NCI-H1417 treated with DMSO at 0.1 percent for 48 hours (cell line): ENCODE data around the gene EXOC4.

Source experiments
- DNase-seq: peaks from one replicate; lab custom pipeline; 2025; lab: John Stamatoyannopoulos, UW

The EXOC4 gene

DNA sequence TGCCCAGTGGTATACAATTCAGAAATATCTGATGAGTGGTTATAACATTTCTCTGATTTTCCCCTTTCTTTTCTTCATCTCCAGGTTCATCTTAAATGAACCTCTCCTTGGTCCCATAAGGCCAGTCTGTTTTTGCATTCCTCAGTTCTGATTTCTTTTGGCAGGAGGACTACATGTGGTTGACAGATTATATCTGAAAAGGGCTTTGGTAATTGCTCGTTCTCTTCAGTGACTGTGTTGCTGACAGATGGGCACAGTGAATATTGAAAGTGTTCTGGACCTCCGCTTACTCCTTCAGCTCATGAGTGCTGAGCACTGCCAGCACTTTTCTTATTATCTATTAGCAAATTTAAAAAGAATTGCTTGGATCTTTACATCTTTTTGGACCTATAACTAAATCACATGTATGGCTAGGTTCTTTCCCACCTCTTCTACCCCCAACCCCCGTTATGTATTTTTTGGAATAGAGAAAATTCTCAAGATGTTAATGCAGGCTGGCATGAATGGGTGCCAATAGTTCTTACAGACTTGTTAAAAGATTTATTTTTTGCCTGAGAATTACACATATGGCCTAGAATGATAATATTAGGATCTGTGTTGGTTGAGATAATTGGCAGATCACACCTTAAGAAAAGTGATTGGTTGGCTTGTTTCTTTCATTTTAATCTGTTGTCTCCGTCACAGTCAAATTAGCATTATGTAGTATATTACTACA is 323.0 kb downstream of the EXOC4 start:
- DNase-seq, result no peak

DNA sequence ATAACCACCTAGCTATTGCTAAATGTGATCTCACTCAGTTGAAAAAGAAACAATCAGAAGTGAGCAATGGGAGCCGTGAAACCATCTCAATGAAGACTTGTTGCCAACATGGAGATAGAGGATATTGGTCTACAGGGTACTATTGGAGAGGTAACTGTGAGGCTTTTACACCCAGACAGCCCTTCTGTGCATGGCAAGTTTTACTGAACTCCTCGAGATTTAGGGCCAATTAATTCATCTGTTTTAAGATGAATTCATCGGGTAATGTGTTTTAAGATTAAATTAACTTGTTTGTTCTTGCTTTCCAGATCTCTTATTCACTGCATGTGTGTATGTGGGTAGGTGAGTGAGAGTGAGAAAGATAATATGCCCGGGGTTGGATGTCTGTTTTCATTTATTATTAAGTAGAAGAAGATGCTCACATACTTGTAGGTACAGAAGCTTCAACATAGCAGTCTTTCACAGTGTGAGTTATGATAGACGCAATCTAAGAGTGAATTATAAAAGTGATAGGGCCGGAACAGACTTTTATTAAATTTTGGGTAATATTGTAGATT is 323.8 kb downstream of the EXOC4 start:
- no peak for DNase-seq

DNA sequence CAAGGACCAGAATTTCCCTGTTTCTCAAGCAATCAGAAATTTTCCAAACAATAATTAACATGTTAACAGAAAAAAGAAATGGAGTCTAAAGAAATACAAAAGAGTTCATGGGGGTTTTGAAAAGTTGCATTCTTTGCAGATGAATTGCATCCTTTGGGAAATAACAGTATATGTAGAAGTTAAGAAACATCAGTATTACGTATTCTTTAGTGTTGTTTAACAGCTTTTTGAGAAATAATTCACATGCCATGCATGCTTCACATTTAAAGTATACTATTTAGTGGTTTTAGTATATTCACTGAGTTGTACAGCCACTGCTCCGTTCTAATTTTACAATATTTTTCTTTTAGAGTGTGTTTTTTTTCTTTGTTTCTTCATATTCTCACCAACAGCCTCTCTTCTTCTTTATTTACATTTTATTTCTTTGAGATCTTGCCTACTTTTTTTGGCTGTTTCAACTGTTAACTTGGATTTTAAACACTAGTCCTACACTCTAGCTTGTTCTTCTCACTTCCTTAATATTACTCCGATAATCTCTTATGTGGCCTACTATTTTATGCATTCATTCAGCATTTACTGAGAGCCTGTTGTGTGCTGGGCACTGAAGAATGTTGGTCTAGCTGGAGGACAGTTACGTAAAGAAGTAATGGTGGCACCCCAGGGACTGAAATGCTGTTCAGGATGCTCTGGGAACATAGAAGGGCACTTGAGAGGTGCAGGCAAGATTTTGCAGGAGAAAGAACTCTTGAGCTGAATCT is 330.1 kb downstream of the EXOC4 start:
- no peak for DNase-seq

DNA sequence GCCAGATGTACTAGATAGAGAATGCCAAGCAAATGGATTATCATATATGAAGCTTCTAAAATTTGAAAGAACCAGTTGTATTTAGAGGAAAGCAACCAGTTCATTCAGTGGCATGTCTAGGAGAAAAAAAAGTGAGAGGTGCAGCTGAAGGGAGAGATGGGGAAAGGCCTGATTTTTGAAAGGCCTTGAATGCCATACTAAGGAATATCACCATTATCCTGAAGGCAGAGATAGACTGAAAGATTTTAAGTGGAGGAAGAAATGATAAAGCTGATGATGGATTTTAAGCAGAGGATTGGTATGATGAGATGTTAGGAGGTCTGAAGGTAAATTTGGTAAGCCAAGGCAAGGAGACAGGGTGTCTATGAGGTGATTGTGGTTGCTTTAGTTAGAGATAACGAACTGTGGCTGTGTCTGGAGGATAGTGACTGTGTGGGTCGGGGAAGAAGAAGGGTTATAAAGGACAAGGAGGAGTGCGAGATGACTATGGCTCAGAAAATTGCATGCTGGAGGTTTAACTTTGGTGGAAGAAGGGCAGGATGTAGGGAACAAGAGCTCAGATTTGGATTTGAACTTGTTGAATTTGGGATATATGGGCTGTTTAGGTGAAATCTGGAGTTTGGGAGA is 330.8 kb downstream of the EXOC4 start:
- DNase-seq, result no peak

DNA sequence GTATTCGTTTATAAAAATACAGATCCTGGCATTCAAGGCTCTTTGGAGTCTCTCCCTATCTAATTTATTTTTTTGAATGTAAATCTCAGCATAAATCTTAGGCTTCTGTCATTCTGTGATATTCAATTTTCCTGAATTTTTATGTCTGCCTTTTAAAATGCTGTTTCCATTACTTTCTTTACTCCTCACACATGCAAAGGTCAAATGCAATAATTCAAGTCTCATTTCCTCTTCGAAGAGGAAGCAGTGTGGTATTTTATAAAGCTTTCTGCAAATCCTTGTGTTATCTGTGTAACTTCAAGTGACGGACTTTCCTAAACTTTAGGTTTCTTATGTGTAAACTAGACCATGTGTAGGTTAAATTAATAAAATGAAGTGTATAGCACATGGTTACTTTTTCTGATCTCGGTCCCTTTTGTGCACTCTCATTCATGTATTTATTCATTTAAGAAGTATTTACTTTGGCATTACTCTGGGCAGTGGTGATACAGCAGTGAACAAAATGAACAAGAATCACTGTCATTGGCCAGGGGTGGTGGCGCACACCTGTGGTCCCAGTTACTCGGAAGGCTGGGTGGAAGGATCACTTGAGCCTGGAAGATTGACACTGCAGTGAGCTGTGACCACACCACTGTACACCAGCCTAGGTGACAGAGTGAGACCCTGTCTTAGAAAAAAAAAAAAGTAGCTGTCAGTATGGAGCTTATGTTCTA is 332.2 kb downstream of the EXOC4 start:
- DNase-seq, result no peak

DNA sequence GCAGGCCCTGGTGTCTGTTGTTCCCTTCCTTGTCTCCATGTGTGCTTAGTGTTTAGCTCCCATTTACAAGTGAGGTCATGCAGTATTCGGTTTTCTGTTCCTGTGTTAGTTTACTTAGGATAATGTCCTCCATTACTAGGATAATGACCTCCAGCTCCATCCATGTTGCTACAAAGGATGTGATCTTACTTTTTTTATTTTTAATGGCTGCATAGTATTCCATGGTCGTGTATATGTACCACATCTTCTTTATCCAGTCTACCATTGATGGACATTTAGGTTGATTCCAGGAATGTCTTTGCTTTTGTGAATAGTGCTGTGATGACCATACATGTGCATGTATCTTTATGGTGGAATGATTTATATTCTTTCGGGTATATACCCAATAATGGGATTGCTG is 333.4 kb downstream of the EXOC4 start:
- DNase-seq, result no peak

DNA sequence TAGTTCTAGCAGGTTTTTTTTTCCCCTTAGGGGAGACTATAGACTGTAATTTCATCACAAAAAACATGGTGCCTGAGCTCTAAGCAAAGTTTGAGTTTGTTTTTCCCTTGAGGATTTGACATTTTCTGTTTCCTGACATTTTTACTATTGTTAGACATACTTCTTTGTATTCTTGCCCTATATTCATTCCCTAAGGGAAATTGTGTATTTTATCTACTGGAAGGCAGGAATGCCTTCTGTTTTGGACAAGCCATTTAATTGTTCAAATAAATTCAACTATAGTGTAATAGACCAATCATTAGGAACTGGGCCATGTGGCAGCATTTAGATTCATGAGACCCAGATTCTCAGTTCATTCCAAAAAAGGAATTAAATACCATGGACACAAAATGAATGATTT is 335.0 kb downstream of the EXOC4 start:
- DNase-seq, result no peak

DNA sequence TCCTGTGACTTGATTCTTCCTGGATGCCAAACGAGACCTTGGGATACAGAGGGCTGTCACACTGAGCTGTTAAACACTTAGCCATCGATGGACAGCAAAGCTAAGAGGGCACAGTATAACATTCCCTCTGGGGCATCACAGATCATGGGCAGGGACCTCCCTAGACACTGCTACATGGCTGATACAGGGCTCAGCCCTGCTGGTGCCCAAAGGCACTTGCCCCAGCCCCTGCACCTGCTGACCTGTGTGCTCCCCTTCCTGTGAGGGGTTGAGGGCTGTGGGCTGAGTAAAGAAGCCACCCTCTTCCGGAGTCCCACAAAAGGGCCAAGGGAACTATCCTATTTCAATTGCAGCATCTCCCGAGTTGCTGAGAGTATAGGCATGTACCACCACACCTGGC is 337.9 kb downstream of the EXOC4 start:
- no peak for DNase-seq

DNA sequence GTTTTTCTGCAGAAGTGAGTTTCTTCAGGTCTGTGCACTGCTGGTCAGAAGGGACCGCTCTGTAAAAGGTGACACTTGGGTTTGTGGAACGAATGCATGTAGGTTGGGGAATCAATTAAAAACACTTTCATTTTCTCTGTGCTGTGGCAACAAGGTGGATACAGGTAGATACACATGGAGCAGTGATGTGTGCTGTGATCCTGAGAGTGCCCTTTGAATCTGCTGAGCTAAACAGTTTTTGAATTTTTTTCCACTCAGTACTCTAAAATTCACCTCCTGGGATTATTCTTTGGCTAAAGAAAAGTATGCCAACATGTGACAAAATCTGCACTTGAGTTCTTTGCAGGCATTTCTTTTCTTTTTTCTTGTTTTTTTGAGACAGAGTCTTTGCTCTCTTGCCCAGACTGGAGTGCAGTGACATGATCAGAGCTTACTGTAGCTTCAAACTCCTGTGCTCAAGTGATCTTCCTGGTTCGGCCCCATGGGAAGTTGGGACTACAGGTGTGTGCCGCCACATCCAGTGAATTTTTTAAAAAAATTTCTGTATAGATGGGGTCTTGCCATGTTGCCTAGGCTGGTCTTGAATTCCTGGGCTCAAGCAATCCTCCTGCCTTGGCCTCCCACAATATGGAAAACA is 338.9 kb downstream of the EXOC4 start:
- DNase-seq, result no peak

DNA sequence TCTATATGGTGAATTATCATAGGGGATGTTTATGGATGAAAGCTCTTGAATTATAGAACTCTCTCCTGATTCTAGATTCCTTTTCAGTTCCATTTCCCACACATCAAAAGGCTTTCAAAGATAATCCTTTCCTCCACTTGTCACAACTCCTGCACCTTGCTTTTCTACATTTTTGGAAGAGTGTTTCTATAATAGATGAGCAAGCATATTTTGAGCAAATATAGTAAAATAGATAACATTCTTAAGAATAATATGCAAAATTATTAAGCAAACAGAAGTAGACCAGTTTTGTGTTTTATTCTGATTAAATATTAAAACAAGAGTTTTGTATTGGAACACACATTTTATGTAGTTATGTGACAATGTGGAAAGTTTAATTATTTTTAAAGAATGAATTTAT is 340.7 kb downstream of the EXOC4 start:
- DNase-seq, result no peak

DNA sequence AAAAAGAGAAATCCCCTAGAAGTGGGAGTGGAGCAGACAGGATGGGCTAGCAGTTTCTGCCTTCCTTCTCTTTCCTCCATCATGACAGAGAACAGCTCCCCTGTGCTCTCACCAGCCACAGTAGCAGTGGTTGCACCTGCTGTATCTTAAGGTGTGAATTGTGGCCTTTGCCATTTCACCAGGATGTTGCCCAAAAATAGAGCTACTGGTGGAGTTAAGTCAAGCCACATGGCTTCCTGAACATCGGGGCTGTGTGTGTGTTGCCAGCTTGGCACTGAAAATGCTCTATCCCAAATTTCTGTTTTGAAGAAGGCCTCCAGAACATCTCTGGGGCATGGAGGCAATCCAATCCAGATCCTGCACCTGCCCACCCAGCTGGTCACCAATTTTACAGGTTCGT is 348.7 kb downstream of the EXOC4 start:
- DNase-seq, result no peak

DNA sequence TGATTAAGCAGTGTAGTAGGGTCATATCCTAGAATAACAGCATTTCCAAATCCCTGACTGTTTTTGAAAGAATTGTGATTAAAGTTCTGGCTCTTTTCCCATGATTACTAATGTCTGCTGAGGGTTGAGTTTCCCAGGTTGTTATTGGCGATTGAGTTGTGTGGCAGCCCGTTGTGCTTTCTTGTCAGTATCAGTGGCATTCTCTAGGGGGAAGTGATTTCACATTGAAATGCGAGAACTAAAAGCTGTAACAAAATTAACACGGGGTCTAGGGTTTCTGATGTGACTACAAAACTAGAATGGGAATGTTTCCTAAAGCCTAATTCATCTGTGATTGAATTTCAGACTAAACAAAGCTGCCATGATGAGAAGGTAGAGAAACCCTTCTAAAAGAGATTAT is 349.4 kb downstream of the EXOC4 start:
- no peak for DNase-seq

DNA sequence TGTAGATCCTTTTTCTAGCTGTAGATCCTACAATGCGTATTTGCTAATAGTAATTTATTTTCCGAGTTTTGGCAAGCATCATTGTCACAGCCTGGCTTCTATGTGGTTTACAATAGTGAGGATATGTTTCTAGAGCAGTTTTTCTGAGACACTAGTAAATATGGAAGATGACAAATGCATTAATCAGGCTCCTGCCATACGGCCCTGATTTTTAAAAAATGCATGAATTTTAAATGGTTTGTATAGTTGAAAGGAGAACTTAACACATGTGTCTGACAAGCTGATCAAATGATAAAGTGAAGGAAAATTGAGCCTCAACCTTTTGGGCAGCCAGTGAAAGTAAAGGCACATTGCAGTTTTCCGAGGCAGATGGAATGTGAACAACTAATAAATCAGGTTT is 354.1 kb downstream of the EXOC4 start:
- DNase-seq, result no peak

DNA sequence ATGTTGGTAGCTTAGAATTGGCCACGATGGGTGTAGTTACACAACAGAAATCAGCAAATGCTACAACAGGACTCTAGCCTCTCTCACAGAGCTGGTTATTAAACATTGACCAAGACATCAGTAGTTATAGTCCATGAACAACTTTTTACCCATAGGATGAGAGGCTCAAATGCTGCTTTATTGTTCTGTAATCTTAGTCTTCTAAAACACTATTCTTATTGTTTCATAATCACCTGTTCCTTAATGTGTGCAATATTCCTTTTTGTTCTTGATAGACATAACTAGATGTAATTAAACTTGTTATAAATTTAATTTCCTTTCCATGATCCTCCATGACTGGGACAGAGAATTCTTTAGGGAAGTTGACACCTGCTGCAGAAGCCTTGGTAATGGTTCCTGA is 356.9 kb downstream of the EXOC4 start:
- no peak for DNase-seq

DNA sequence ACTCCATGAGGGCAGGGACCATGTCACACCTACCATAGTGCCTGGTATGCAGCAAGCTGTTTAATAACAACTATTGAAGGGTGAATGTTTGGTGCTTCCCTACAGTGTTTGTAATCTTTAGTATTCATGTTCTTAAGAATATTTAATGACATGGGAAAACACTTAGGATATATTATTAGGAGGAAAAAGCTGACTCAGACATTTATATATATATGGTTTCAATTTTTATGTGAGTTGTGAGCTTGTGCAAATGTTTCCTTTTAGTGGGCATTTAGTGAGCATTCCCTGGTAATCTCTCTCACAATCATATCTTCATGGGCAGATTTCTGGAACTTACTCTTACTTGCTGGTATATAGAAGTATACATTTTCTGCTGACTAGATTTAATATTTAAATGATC is 359.1 kb downstream of the EXOC4 start:
- DNase-seq, result no peak

DNA sequence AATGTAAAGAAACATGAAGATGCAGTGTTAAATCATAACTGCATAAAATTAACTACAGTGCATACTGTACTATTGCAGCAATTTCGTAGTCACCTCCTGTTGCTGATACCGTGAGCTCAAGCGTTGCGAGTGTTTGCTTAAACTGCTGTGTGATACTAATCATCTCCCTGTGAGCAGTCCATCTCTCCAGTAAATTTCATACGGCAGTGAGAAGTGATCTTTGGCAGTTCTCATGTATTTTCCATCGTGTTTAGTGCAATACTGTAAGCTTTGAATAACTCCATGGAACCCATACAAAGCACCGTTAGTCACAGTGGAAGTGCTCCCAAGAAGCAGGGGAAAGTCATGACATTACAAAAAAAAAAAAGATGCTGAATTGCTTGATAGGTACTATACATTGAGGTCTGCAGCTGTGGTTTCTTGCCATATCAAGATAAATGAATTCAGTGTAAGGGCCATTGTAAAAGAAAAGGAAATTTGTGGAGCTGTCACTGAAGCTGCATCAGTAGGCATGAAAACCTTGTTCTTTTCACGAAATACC is 360.4 kb downstream of the EXOC4 start:
- DNase-seq, result no peak

DNA sequence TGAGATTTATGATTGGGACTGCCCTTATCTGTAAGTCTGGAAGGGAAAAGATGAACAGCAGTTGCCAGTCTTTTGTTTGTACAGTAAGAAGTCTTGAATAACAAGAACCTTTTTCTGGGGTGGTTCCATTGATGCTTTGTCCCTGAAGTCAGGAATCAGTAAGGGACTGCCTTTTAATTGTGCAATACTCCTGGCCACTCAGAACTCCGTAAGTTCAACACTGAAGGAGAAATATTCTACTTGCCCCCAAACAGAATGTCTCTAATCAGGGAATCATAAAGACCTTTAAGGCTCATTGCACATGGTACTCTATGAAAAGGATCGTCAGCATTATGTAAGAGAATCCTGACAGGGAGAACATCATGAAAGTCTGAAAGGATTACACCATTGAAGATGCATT is 361.4 kb downstream of the EXOC4 start:
- no peak for DNase-seq

DNA sequence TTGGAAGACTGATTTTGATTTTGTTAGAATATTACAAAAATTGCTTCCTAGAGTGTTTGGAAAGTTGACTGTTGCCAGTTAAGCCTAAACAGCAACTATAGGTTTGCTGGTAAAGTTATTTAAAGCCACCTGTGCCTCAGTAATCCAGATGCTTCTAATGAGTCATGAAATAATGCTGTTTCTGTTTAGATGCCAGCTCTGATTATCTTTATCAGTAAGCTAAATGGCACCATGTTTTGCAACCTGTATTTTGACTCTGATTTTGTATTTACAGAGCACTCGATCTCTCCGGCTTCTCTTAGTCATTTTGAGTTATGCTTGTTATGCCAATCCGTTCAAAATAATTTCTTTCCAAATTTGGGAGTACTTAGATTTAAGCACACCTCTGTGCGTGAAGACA is 366.1 kb downstream of the EXOC4 start:
- DNase-seq, result no peak

DNA sequence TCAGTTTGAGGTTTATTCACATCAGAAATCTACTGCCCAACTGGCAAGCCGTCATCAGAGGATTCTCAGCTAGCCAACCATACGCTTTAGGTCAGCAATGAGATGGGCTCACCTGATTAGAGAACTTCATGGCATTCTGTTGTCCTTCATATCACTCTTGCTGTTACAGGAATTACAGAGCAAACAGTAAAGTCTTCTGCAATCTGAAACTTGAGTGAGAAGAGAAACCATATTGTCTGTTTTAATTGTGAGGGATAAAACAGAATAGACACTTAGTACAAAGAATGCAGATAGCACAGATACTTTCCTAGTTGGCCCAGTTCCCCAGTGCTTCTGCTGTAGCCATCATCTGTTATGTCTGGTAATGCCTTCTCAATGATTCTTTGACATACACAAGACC is 366.6 kb downstream of the EXOC4 start:
- no peak for DNase-seq

DNA sequence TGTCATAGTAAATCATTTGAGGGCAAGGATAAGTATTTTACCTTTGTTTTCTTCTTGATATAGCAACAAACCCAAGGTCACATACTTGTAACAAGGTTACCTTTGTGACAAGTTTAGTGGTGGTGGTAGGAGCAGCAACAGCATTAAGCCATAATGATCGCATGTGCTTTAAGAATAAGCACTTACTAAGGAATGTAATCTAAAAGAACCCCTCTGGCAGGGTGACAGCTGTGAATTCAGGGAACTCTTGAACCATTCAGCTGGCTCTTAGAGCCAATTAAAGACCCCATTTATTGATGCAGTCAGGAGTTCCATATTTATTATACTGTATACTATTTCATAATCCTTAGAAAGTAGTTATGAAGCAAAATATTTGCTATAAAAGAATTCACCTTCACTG is 370.8 kb downstream of the EXOC4 start:
- no peak for DNase-seq

DNA sequence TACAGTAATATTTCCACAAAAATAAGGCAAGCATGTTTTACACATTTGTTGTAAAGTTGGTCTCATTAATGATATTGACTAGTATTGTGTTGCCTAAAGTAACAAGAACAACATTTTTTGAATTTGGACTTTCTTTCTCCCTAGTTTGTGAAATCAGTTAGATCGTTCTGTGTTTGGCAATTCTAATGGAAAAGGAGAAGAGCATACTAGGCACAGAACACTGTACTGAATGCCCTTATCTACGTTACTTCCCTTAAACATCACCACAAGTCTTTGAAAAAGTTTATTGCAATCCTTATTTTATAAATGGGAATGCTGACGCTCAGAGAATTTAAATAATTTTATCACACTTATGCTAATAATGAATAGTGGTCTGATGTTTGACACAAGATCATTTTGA is 372.2 kb downstream of the EXOC4 start:
- no peak for DNase-seq

DNA sequence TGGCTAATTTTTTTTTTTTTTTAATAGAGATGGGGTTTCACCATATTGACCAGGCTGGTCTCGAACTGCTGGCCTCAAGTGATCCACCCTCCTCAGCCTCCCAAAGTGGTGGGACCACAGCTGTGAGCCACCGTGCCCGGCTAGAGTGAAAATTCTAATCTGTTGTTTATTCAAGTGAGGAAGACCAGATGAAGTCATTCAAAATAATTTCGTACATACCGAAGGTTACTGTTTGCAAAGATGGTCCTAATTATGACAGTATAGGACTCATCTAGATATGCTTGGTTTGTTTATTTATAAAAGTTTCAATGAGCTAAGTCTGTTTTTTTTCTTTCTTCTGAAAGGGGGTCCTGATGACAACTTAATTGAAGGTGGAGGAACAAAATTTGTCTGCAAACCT is 376.8 kb downstream of the EXOC4 start:
- no peak for DNase-seq
